ENCODE data around the gene FLNB. TPM values are rescaled to one million over a fixed set of nuclear protein-coding genes. Genes with fewer than 3 reads are reported as not detected.
A peak's percentile ranks its signal among the peaks of the same experiment; 100 is the strongest.

The FLNB gene
- total RNA-seq, 4 donors from 2014 or later: 282 to 707 (median 563) TPM

DNA sequence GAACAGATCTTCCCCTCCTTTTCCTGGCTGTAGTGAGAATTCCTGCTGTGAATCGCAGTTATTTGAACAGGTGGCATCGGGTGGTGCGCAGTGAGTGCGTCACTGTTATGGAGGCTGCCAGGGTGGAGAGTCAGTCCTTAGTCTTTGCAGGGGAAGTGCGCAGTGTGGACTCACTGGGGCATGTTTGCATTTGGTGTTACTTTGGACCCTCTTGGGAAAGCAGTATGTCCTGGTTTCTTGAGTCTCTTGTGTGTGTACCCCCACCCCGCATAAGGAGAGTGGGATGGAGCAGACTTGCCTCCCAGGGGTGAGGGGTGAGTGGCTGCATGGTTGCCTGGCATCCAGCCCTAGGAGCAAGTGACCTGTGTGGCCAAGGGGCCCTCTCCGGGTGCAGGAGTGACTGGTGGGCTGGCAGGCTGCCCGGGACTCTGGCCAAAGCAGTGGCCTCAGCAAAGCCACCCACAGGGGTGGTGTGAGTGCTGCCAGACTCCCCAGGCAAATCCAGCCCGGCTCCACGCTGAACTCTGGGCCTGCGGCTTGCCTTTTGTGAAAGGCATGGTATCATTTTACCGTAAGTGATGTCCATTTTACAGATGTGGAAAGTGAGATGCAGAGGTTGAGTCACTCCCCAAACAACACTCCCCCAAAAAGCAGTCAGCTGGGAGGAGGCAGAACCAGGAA lies 156.1 kb downstream of the FLNB start:
- Histone ChIP-seq H3K4me1 (peaks cover 0 to 23% (median 17%) of the 10 kb centered on the region in 4 donors), H3K27me3 (no peaks in the 10 kb centered on the region), H3K9me3 (no peaks in the 10 kb centered on the region), H3K4me3 (no peak overlapping the region), H3K36me3 (peaks cover 0 to 24% (median 12%) of the 10 kb centered on the region in 4 donors), H3K27ac (peak overlapping the region; percentile 36 to 86 (median 68))
- in situ Hi-C loops (cut with MboI; ENCODE audit: low pct_ligation_motif_present in 1 of 4, low pct_unique_long_range_greater_than_20kb in 1 of 4, low sequenced_read_pairs in 3 of 4) (no loop called here), intact Hi-C loops (cut with DNase I; ENCODE audit: low total_unique reads) (no loop called here)
- TF ChIP-seq, protein P1, sequence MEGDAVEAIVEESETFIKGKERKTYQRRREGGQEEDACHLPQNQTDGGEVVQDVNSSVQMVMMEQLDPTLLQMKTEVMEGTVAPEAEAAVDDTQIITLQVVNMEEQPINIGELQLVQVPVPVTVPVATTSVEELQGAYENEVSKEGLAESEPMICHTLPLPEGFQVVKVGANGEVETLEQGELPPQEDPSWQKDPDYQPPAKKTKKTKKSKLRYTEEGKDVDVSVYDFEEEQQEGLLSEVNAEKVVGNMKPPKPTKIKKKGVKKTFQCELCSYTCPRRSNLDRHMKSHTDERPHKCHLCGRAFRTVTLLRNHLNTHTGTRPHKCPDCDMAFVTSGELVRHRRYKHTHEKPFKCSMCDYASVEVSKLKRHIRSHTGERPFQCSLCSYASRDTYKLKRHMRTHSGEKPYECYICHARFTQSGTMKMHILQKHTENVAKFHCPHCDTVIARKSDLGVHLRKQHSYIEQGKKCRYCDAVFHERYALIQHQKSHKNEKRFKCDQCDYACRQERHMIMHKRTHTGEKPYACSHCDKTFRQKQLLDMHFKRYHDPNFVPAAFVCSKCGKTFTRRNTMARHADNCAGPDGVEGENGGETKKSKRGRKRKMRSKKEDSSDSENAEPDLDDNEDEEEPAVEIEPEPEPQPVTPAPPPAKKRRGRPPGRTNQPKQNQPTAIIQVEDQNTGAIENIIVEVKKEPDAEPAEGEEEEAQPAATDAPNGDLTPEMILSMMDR (IDR thresholded peaks at IDR 0.05): no peak
- TF ChIP-seq POLR2A (IDR thresholded peaks at IDR 0.05) (no peak), POLR2AphosphoS5 (IDR thresholded peaks at IDR 0.05) (no peak), EP300 (IDR thresholded peaks at IDR 0.05; ENCODE audit: low read depth) (no peak)
- no peak for DNase-seq
- WGBS, 2 donors (ENCODE audit: low coverage in 1 of 2): 57 to 70% methylated on average over 3 to 10 of the region's 12 CpGs

DNA sequence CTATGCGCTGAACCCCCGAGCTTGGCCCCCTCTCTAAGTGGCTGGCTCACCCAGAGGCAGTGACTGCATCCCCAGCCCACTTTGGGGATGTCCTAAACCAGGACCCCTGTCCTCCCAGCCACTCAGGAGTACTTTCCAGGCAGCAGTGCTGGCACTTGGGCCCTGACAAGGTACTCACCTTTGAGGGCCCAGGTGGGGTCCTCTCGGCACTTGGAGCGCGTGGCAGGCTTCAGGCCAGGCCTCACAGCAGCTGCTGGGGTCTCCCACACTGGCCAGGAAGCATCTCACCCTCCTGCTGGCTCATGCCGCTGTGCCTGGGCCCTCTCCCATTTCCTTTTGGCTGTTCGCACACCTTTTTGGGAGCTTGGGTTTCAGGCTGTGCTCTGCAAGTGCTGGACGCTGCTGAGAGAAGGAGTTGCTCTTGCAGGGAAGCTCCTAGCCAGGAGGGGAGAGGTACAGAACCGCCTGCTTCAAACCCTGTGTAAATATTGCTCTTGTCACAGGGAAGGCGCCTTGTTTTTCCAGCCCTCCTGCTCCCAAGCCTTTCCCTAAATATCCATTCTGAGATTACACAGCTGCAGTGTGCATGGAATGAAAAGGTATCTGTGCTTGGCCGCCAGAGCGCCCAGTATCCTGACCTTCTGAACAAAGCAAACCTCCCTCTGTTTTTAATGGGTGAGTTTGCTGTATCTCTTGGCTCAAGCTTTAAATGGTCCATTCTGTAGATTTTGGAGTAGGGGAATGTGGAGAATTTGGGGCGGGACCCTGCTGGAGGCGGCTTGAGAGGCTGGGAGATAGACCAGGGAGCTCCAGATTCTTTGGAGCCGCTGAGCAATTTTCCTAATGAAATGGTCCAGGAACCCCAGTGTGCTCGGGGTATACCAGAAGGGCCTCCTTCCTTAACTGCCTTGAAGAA lies 156.9 kb downstream of the FLNB start:
- no peak for DNase-seq
- Histone ChIP-seq H3K4me3 (no peak overlapping the region), H3K9me3 (no peaks in the 10 kb centered on the region), H3K4me1 (peaks cover 0 to 23% (median 17%) of the 10 kb centered on the region in 4 donors), H3K27me3 (no peaks in the 10 kb centered on the region), H3K27ac (peak overlapping the region; percentile 36 to 86 (median 68)), H3K36me3 (peaks cover 0 to 31% (median 15%) of the 10 kb centered on the region in 4 donors)
- 76 to 79% methylated on average over 6 to 16 of the region's 16 CpGs for WGBS, 2 donors (ENCODE audit: low coverage in 1 of 2)
- intact Hi-C loops (cut with DNase I; ENCODE audit: low total_unique reads): loop anchor here (5.0 kb wide), 1 partner anchor 158 kb away; the partner anchor contains the start of gene FLNB
- TF ChIP-seq POLR2A (IDR thresholded peaks at IDR 0.05) (no peak), EP300 (IDR thresholded peaks at IDR 0.05; ENCODE audit: low read depth) (no peak), POLR2AphosphoS5 (IDR thresholded peaks at IDR 0.05) (no peak)
- TF ChIP-seq, protein P1 (IDR thresholded peaks at IDR 0.05): no peak
- in situ Hi-C loops (cut with MboI; ENCODE audit: low pct_ligation_motif_present in 1 of 4, low pct_unique_long_range_greater_than_20kb in 1 of 4, low sequenced_read_pairs in 3 of 4): no loop called here

DNA sequence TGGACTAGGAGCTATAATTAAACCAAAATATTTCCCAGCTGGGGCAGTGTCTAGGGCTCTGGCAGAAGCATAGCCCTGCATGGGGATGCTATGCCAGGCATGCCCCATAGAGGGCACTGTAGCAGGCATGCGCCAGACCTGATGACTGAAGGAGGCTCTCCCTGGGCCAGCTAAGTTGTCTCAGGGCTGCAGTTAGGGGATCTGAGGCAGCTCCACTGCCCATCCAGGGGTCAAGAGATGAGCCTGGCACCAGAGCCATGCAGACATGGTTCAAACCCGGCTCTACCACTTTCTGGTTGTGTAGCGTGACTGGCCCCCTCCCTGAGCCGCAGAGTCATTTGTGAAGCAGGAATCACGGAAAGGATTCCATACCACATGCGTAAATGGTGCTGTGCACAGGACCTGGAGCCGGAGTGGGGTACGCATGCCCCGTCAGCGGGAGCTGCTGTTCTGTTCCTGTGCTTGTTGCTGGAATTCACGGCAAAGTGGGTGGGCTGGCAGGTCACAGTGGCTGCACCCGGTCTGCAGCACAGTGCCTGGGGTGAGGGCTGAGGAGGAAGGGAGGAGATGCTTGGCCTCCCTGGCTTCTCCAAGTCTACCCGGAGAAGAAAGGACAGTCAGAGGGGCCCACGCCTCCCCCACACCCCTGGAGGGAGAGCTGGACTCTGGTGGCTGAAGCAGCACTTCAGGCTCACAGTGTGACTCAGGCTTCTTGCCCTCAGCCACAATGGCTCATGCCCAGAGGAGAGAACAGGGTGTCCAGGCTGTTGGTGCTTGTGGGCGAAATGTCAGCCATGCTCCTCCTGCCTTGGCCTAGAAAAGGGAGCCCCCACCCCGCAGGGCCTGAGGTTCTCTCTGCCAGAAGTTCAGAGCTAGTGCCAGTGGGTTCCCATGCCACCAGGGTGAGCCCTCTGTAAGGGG lies 159.5 kb downstream of the FLNB start:
- peaks cover 0 to 42% (median 18%) of the 10 kb centered on the region in 4 donors for H3K36me3 ChIP-seq
- intact Hi-C loops (cut with DNase I; ENCODE audit: low total_unique reads): loop anchor here (5.0 kb wide), 1 partner anchor 160 kb away; the partner anchor contains the start of gene FLNB
- 66% methylated on average over 16 of the region's 16 CpGs; no CpG with 5 or more reads in 1 of the 2 donors for WGBS, 2 donors (ENCODE audit: low coverage in 1 of 2)
- peak overlapping the region; percentile 1 to 86 (median 52) for H3K27ac ChIP-seq
- H3K4me1 ChIP-seq: peaks cover 0 to 20% (median 17%) of the 10 kb centered on the region in 4 donors
- H3K9me3 ChIP-seq: no peaks in the 10 kb centered on the region
- in situ Hi-C loops (cut with MboI; ENCODE audit: low pct_ligation_motif_present in 1 of 4, low pct_unique_long_range_greater_than_20kb in 1 of 4, low sequenced_read_pairs in 3 of 4): no loop called here
- H3K27me3 ChIP-seq: no peaks in the 10 kb centered on the region
- no peak for TF ChIP-seq POLR2AphosphoS5 (IDR thresholded peaks at IDR 0.05)
- no peak for TF ChIP-seq EP300 (IDR thresholded peaks at IDR 0.05; ENCODE audit: low read depth)
- TF ChIP-seq, protein P1 (IDR thresholded peaks at IDR 0.05): peak; percentile 78 to 91 (median 86)
- no peak for TF ChIP-seq POLR2A (IDR thresholded peaks at IDR 0.05)
- no peak overlapping the region for H3K4me3 ChIP-seq
- peak; percentile 74 for DNase-seq
